Chondrocyte (in vitro differentiated cells): ENCODE results near the gene OR5L2. TPM values are rescaled to one million over a fixed set of nuclear protein-coding genes. Genes with fewer than 3 reads are reported as not detected.

ENCODE experiments used
- DNase-seq: peaks from one replicate; pipeline ENCODE4 v3.0.0; 2021; ENCODE audit warnings: mixed read lengths, low spot score
- H3K27ac Mint-ChIP-seq: one replicate; pipeline ENCODE4 v1.8.0; 2021; ENCODE audit warnings: mild to moderate bottlenecking, moderate library complexity, mixed read lengths; ENCODE audit not compliant: unreplicated experiment
- H3K27me3 Mint-ChIP-seq: 2 replicates; pipeline ENCODE4 v1.8.0; 2021; ENCODE audit warnings: low read depth, mixed read lengths
- H3K36me3 Mint-ChIP-seq: 2 replicates; pipeline ENCODE4 v1.8.0; 2021; ENCODE audit warnings: low read depth, mixed read lengths
- H3K4me1 Mint-ChIP-seq: 2 replicates; pipeline ENCODE4 v1.8.0; 2021; ENCODE audit warnings: low read depth, mild to moderate bottlenecking, mixed read lengths
- H3K4me3 Mint-ChIP-seq: one replicate; pipeline ENCODE4 v1.8.0; 2021; ENCODE audit warnings: mild to moderate bottlenecking, moderate library complexity, mixed read lengths; ENCODE audit not compliant: unreplicated experiment
- H3K9me3 Mint-ChIP-seq: 2 replicates; pipeline ENCODE4 v1.8.0; 2021; ENCODE audit warnings: low read depth, mixed read lengths
- total RNA-seq: library from RNA; stranded (reverse); gene quantifications from 3 replicates; pipeline ENCODE4 v1.2.1, GENCODE V29; 2021
- TF ChIP-seq, protein P1 (sequence below): fragments of 200-600 bp; sonication (generic); IDR thresholded peaks from 2 replicates; pipeline ENCODE4 v1.5.0; 2021; ENCODE audit warnings: antibody characterized with exemption, mild to moderate bottlenecking, moderate library complexity

Gene OR5L2
- total RNA-seq, 1 donor from 2014 or later, result not detected

DNA sequence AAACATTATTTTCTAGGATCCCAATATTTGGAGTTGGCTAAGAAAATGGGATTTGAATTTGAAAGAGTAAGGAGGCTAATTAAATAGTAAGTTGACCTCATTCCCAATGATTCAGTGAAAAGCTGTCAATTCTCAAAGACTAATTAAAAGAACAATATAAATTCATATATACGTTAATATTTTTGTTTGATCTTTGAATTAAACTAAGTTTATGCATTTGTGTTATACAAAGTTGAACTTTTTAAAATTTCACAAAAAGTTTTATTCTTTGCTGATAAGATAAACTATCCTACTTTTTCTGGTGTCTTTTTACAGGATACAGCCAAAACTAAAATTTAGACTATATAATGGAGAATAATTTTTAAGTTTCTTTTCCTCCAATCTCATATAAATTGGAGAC, 16.0 kb upstream of the OR5L2 start, which contains the start of gene OR5L1:
Gene OR5L1, plus strand, starts transcription at position 301 of the 400 bp plus-strand sequence. CDS start 100 bp downstream, outside the sequence.
- DNase-seq, result no peak
- Mint-ChIP-seq H3K27me3 (no peaks in the 10 kb centered on the region), H3K9me3 (peaks cover 51% of the 10 kb centered on the region), H3K4me1 (no peaks in the 10 kb centered on the region), H3K4me3 (no peak within 1 kb of the TSS), H3K36me3 (no peaks in the 10 kb centered on the region), H3K27ac (no peak within 1 kb of the TSS)
- TF ChIP-seq, protein P1, sequence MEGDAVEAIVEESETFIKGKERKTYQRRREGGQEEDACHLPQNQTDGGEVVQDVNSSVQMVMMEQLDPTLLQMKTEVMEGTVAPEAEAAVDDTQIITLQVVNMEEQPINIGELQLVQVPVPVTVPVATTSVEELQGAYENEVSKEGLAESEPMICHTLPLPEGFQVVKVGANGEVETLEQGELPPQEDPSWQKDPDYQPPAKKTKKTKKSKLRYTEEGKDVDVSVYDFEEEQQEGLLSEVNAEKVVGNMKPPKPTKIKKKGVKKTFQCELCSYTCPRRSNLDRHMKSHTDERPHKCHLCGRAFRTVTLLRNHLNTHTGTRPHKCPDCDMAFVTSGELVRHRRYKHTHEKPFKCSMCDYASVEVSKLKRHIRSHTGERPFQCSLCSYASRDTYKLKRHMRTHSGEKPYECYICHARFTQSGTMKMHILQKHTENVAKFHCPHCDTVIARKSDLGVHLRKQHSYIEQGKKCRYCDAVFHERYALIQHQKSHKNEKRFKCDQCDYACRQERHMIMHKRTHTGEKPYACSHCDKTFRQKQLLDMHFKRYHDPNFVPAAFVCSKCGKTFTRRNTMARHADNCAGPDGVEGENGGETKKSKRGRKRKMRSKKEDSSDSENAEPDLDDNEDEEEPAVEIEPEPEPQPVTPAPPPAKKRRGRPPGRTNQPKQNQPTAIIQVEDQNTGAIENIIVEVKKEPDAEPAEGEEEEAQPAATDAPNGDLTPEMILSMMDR, result no peak

DNA sequence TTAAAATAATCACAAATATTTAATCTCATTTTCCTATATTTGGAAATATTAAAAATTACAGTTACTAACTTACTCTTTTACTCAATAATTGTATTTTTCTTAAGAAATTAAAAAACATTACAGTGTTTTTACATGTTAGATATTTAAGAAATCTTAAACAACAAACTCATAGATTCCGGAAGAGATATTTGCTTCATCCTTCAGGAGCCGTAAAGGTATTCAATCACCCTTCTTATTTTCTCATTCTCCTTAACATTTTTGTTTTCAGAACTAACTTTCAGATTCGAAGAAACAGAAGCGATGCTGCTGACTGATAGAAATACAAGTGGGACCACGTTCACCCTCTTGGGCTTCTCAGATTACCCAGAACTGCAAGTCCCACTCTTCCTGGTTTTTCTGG, 7.7 kb upstream of the OR5L2 start, which contains the start of gene OR5D18:
Gene OR5D18, plus strand, starts transcription at position 301 of the 400 bp plus-strand sequence. Its CDS starts 0 bp downstream, at position 301.
- DNase-seq, result no peak
- Mint-ChIP-seq H3K27ac (no peak within 1 kb of the TSS), H3K4me3 (no peak within 1 kb of the TSS), H3K9me3 (peaks cover 41% of the 10 kb centered on the region), H3K27me3 (no peaks in the 10 kb centered on the region), H3K4me1 (no peaks in the 10 kb centered on the region), H3K36me3 (no peaks in the 10 kb centered on the region)
- TF ChIP-seq, protein P1, result no peak

DNA sequence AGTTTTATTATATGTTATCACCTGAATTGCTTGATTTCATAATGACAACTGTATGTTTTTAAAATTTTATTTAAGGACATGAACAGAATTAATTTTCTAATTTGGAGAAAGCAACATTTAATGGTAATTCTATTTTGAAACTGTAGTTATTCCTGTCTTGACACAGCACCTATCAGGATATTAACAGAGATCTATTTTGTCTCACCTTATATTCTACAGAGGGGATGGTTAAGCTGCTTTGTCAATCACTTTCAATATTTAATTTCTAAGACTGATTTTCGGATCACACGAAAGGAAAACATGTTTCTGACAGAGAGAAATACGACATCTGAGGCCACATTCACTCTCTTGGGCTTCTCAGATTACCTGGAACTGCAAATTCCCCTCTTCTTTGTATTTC, 11.4 kb downstream of the OR5L2 start, which contains the start of gene OR5D16:
Gene OR5D16, plus strand, starts transcription at position 301 of the 400 bp plus-strand sequence. Its CDS starts 0 bp downstream, at position 301.
- Mint-ChIP-seq H3K4me3 (no peak within 1 kb of the TSS), H3K4me1 (no peaks in the 10 kb centered on the region), H3K27me3 (no peaks in the 10 kb centered on the region), H3K36me3 (no peaks in the 10 kb centered on the region), H3K27ac (no peak within 1 kb of the TSS), H3K9me3 (peaks cover 32% of the 10 kb centered on the region)
- TF ChIP-seq, protein P1, result no peak
- DNase-seq, result no peak

DNA sequence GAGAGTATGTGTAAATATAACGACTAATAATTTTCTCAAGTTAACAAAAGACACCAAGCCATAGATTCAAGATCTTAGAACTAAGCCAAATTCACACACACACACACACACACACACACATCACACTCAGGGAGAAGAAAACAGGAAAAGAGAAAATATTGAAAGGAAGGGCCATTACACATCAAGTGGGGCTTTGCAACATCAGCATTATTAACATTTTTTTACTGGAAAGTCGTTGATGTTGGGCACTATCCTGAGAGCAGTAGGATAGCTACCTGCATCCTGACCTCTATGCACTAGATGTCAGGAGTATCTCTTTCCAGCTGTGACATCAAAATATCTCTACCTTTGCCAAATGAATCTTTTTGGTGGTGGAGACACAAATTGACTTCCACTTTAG, 20.4 kb downstream of the OR5L2 start:
- H3K27me3 Mint-ChIP-seq, result no peaks in the 10 kb centered on the region
- no peaks in the 10 kb centered on the region for H3K4me1 Mint-ChIP-seq
- no peak overlapping the region for H3K27ac Mint-ChIP-seq
- peaks cover 20% of the 10 kb centered on the region for H3K9me3 Mint-ChIP-seq
- H3K4me3 Mint-ChIP-seq, result no peak overlapping the region
- TF ChIP-seq, protein P1, result no peak
- DNase-seq, result no peak
- H3K36me3 Mint-ChIP-seq, result no peaks in the 10 kb centered on the region

DNA sequence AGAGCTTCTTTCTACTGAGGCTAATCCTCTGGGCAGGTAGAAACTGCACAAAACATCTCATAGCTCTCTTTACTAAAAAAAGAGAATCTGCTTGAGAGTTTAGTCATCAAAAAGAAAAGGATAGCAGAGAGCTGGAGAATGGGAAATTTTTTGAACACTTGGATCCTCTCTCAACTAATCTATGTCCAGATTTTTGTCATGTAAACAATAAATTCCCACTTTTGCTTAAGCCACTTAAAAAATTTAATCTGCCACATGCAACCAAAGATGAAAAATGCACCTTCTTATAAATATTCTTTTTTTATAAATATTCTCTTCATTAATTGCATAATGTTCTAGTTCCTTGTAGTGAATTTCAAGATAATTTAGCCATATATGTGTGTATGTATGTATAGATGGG, 22.0 kb downstream of the OR5L2 start:
- peaks cover 20% of the 10 kb centered on the region for H3K9me3 Mint-ChIP-seq
- no peaks in the 10 kb centered on the region for H3K27me3 Mint-ChIP-seq
- H3K36me3 Mint-ChIP-seq, result no peaks in the 10 kb centered on the region
- TF ChIP-seq, protein P1, result no peak
- no peaks in the 10 kb centered on the region for H3K4me1 Mint-ChIP-seq
- H3K27ac Mint-ChIP-seq, result no peak overlapping the region
- no peak overlapping the region for H3K4me3 Mint-ChIP-seq
- no peak for DNase-seq
